ENCODE results near the gene FAM76B.

The FAM76B gene

GRCh38 chr11:95734009-95734572 is 55.5 kb downstream of the FAM76B start:
- no peak overlapping the region for H3K27ac ChIP-seq
- no peak overlapping the region for H3K4me3 ChIP-seq
- no peak for DNase-seq (ENCODE audit: low spot score)
- no peak for TF ChIP-seq CTCF (IDR thresholded peaks at IDR 0.05)

DNA sequence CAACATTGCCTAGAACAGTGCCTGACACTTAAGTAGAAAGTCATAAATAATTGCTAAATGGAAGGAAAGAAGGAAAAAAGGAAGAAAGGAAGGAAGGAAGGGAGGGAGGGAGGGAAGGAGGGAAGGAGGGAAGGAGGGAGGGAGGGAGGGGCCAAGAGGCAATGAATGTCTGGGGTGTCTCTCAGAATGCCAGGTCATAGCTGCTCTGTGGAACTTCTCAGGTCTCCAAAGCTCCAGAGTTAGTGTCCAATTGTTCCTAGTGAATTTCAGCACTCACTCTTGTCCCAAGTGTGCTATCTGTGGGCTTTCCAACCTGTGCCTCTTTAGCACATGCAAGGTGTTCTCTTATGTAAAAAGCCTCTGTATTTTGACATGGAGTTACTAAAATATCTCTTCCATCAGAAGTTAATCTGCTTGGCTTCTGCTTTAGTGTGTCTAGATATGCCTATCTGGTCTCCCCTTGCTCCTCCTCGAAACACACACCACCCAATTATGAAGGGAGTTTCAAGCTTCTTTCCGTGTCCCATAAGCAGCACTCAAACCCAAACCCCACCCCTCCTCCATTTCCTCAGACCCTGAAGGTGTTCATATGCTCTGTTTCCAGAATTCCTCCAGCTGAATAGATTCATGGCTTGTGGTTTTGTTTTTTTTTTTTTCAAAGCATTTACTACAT is 56.5 kb downstream of the FAM76B start:
- TF ChIP-seq CTCF (IDR thresholded peaks at IDR 0.05): no peak
- H3K27ac ChIP-seq: no peak overlapping the region
- no peak overlapping the region for H3K4me3 ChIP-seq
- no peak for DNase-seq (ENCODE audit: low spot score)

GRCh38 chr11:95729462-95729861 is 60.1 kb downstream of the FAM76B start:
- TF ChIP-seq CTCF (IDR thresholded peaks at IDR 0.05): no peak
- Histone ChIP-seq H3K4me3 (no peak overlapping the region), H3K27ac (no peak overlapping the region)
- DNase-seq (ENCODE audit: low spot score): no peak

GRCh38 chr11:95728790-95729189 is 60.8 kb downstream of the FAM76B start:
- no peak for DNase-seq (ENCODE audit: low spot score)
- no peak overlapping the region for H3K27ac ChIP-seq
- H3K4me3 ChIP-seq: no peak overlapping the region
- no peak for TF ChIP-seq CTCF (IDR thresholded peaks at IDR 0.05)

DNA sequence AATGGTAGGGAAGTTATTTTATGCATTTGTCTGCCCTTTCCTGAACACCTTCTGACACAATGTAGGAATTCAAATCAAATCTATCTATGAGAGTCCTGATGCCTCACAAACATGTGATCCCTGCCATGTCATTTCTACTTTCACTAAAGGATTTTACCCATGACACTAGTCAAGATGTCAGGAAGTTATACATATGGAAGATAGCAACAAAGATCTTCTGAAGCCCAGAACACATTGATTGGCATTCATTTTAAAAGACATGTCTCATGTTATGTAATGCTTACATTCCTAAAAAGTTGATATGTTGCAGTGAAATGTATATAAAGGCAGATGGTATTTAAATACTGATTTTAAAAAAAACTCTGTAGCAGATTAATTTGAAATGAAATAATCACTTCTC is 61.5 kb downstream of the FAM76B start:
- no peak for DNase-seq (ENCODE audit: low spot score)
- TF ChIP-seq CTCF (IDR thresholded peaks at IDR 0.05): no peak
- Histone ChIP-seq H3K4me3 (no peak overlapping the region), H3K27ac (no peak overlapping the region)

DNA sequence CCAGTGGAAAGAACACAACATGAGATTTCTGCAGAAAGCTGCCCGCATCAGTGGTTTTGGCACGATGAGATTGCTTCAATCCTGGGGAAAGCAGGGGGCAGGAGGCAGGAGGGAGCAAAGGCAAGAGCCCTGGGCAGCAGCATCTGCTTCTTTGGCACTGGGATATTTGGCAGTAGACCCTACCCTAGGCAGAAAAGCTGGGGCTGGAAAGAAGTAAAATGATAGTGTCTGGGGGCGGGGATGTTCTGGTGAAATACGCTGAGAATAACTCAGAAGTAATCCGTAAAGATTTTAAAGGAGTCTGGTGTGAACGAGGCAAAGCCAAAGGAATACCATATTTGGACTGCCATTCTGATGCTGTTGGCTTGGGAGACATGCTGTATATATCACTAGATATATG is 62.0 kb downstream of the FAM76B start:
- no peak for DNase-seq (ENCODE audit: low spot score)
- H3K4me3 ChIP-seq: peak overlapping the region; percentile 56
- no peak for TF ChIP-seq CTCF (IDR thresholded peaks at IDR 0.05)
- H3K27ac ChIP-seq: peak overlapping the region; percentile 6 to 14

GRCh38 chr11:95727111-95727510 is 62.5 kb downstream of the FAM76B start:
- Histone ChIP-seq H3K27ac (peak overlapping the region; percentile 6 to 14), H3K4me3 (peak overlapping the region; percentile 56)
- no peak for TF ChIP-seq CTCF (IDR thresholded peaks at IDR 0.05)
- no peak for DNase-seq (ENCODE audit: low spot score)
